ENCODE measurements around the gene TBC1D16. TPM values are rescaled to one million over a fixed set of nuclear protein-coding genes. Genes with fewer than 3 reads are reported as not detected.
"Not testable (repeated sequence)": the region's sequence is repeated elsewhere in the genome, so short reads cannot be mapped to it uniquely, and the experiment has no call there.

Gene TBC1D16
- total RNA-seq, 2 experiments from 2014 or later, result 5.4 TPM

- no peaks in the 10 kb centered on the region for H3K27me3 Mint-ChIP-seq
- H3K36me3 Mint-ChIP-seq, result no peaks in the 10 kb centered on the region
- ChIA-PET POLR2A (no interaction called here), CTCF (interaction anchor here (0.7 to 2.3 kb wide), 10 partner anchors 25 to 228 kb away, joined by 3 to 12 read pairs (median 3); partner anchors contain the start of gene CBX4)
- H3K9me3 Mint-ChIP-seq, result no peaks in the 10 kb centered on the region
- no peak for DNase-seq
- intact Hi-C loops (cut with micrococcal nuclease), result no loop called here
- no peaks in the 10 kb centered on the region for H3K4me1 Mint-ChIP-seq (ENCODE audit: low read depth)
- H3K4me3 Mint-ChIP-seq, result no peak overlapping the region
- no peak overlapping the region for H3K27ac Mint-ChIP-seq
Measured at GRCh38 chr17:79969906-79970305, 65.8 kb downstream of the TBC1D16 start.

- Mint-ChIP-seq H3K27ac (no peak overlapping the region), H3K4me3 (no peak overlapping the region), H3K9me3 (no peaks in the 10 kb centered on the region), H3K36me3 (no peaks in the 10 kb centered on the region), H3K4me1 (ENCODE audit: low read depth) (no peaks in the 10 kb centered on the region), H3K27me3 (no peaks in the 10 kb centered on the region)
- intact Hi-C loops (cut with micrococcal nuclease), result no loop called here
- DNase-seq, result no peak
- POLR2A ChIA-PET, result no interaction called here
- CTCF ChIA-PET, result interaction anchor here (1.1 to 1.2 kb wide), 2 partner anchors 179 to 223 kb away, joined by 3 to 4 read pairs; no protein-coding TSS in a partner anchor
Measured at GRCh38 chr17:79968116-79968515, 67.6 kb downstream of the TBC1D16 start.

- Mint-ChIP-seq H3K4me3 (no peak overlapping the region), H3K4me1 (ENCODE audit: low read depth) (no peaks in the 10 kb centered on the region), H3K27me3 (peaks cover 1% of the 10 kb centered on the region), H3K27ac (no peak overlapping the region), H3K36me3 (no peaks in the 10 kb centered on the region), H3K9me3 (no peaks in the 10 kb centered on the region)
- intact Hi-C loops (cut with micrococcal nuclease), result no loop called here
- no peak for DNase-seq
- ChIA-PET POLR2A (no interaction called here), CTCF (no interaction called here)
Measured at GRCh38 chr17:79966681-79967080, 69.0 kb downstream of the TBC1D16 start.

- ChIA-PET POLR2A (no interaction called here), CTCF (interaction anchor here (1.0 kb wide), 1 partner anchor 220 kb away, joined by 3 read pairs; no protein-coding TSS in a partner anchor)
- Mint-ChIP-seq H3K4me1 (ENCODE audit: low read depth) (peaks cover 2% of the 10 kb centered on the region), H3K9me3 (no peaks in the 10 kb centered on the region), H3K36me3 (no peaks in the 10 kb centered on the region), H3K4me3 (no peak overlapping the region), H3K27me3 (peaks cover 1% of the 10 kb centered on the region), H3K27ac (no peak overlapping the region)
- DNase-seq, result no peak
- intact Hi-C loops (cut with micrococcal nuclease), result no loop called here
Measured at GRCh38 chr17:79965806-79966205, 69.9 kb downstream of the TBC1D16 start.

GRCh38 chr17:79962467-79962866 is 73.2 kb downstream of the TBC1D16 start:
- CTCF ChIA-PET; H3K36me3 Mint-ChIP-seq; H3K27me3 Mint-ChIP-seq; POLR2A ChIA-PET; H3K4me3 Mint-ChIP-seq; H3K4me1 Mint-ChIP-seq (ENCODE audit: low read depth); H3K27ac Mint-ChIP-seq; intact Hi-C loops (cut with micrococcal nuclease); H3K9me3 Mint-ChIP-seq; DNase-seq: not testable (repeated sequence)

GRCh38 chr17:79961567-79961966 is 74.1 kb downstream of the TBC1D16 start:
- POLR2A ChIA-PET; DNase-seq; H3K9me3 Mint-ChIP-seq; H3K4me1 Mint-ChIP-seq (ENCODE audit: low read depth); H3K27me3 Mint-ChIP-seq; H3K4me3 Mint-ChIP-seq; intact Hi-C loops (cut with micrococcal nuclease); H3K27ac Mint-ChIP-seq; H3K36me3 Mint-ChIP-seq: not testable (repeated sequence)
- CTCF ChIA-PET, result interaction anchor here (0.6 kb wide), 1 partner anchor 39 kb away, joined by 4 read pairs; no protein-coding TSS in a partner anchor

GRCh38 chr17:79960788-79961522 is 74.7 kb downstream of the TBC1D16 start:
- CTCF ChIA-PET, result interaction anchor here (0.6 kb wide), 2 partner anchors 38 to 51 kb away, joined by 4 to 5 read pairs; no protein-coding TSS in a partner anchor
- Mint-ChIP-seq H3K4me3 (no peak overlapping the region), H3K36me3 (no peaks in the 10 kb centered on the region), H3K27me3 (peaks cover 4% of the 10 kb centered on the region), H3K4me1 (ENCODE audit: low read depth) (peaks cover 4% of the 10 kb centered on the region), H3K27ac (no peak overlapping the region), H3K9me3 (no peaks in the 10 kb centered on the region)
- intact Hi-C loops (cut with micrococcal nuclease), result no loop called here
- POLR2A ChIA-PET, result no interaction called here
- no peak for DNase-seq

GRCh38 chr17:79959042-79959441 is 76.6 kb downstream of the TBC1D16 start:
- intact Hi-C loops (cut with micrococcal nuclease), result no loop called here
- CTCF ChIA-PET, result no interaction called here
- Mint-ChIP-seq H3K4me1 (ENCODE audit: low read depth) (peaks cover 4% of the 10 kb centered on the region), H3K4me3 (no peak overlapping the region), H3K36me3 (no peaks in the 10 kb centered on the region), H3K27ac (no peak overlapping the region), H3K9me3 (no peaks in the 10 kb centered on the region), H3K27me3 (peaks cover 4% of the 10 kb centered on the region)
- DNase-seq, result no peak
- POLR2A ChIA-PET, result no interaction called here

GRCh38 chr17:79956853-79957252 is 78.8 kb downstream of the TBC1D16 start:
- CTCF ChIA-PET, result no interaction called here
- Mint-ChIP-seq H3K4me1 (ENCODE audit: low read depth) (peaks cover 4% of the 10 kb centered on the region), H3K27me3 (peaks cover 4% of the 10 kb centered on the region), H3K27ac (no peak overlapping the region), H3K36me3 (no peaks in the 10 kb centered on the region), H3K9me3 (no peaks in the 10 kb centered on the region), H3K4me3 (no peak overlapping the region)
- DNase-seq, result no peak
- POLR2A ChIA-PET, result no interaction called here
- intact Hi-C loops (cut with micrococcal nuclease), result no loop called here

GRCh38 chr17:79956441-79956735 is 79.3 kb downstream of the TBC1D16 start:
- H3K27me3 Mint-ChIP-seq; H3K4me1 Mint-ChIP-seq (ENCODE audit: low read depth); CTCF ChIA-PET; POLR2A ChIA-PET; H3K4me3 Mint-ChIP-seq; intact Hi-C loops (cut with micrococcal nuclease); H3K9me3 Mint-ChIP-seq; H3K27ac Mint-ChIP-seq; H3K36me3 Mint-ChIP-seq; DNase-seq: not testable (repeated sequence)

- H3K4me1 Mint-ChIP-seq (ENCODE audit: low read depth), result peaks cover 2% of the 10 kb centered on the region
- H3K4me3 Mint-ChIP-seq, result no peak overlapping the region
- ChIA-PET CTCF (no interaction called here), POLR2A (no interaction called here)
- peaks cover 3% of the 10 kb centered on the region for H3K27me3 Mint-ChIP-seq
- no peaks in the 10 kb centered on the region for H3K9me3 Mint-ChIP-seq
- intact Hi-C loops (cut with micrococcal nuclease), result no loop called here
- no peak for DNase-seq
- H3K27ac Mint-ChIP-seq, result no peak overlapping the region
- no peaks in the 10 kb centered on the region for H3K36me3 Mint-ChIP-seq
Measured at GRCh38 chr17:79955691-79956440, 79.8 kb downstream of the TBC1D16 start.

- POLR2A ChIA-PET, result no interaction called here
- H3K4me3 Mint-ChIP-seq, result no peak overlapping the region
Measured at GRCh38 chr17:79955167-79955549, 80.5 kb downstream of the TBC1D16 start.

More at GRCh38 chr17:79955167-79955549, 80.5 kb downstream of the TBC1D16 start:
- no peaks in the 10 kb centered on the region for H3K4me1 Mint-ChIP-seq (ENCODE audit: low read depth)
- CTCF ChIA-PET, result no interaction called here
- H3K27me3 Mint-ChIP-seq, result peaks cover 3% of the 10 kb centered on the region
- H3K9me3 Mint-ChIP-seq, result no peaks in the 10 kb centered on the region
- no peak overlapping the region for H3K27ac Mint-ChIP-seq
- no peaks in the 10 kb centered on the region for H3K36me3 Mint-ChIP-seq
- intact Hi-C loops (cut with micrococcal nuclease), result no loop called here
- no peak for DNase-seq
